IMR-90 (cell line): ENCODE results near the gene TRIM21. TPM values are rescaled to one million over a fixed set of nuclear protein-coding genes. Genes with fewer than 3 reads are reported as not detected.

Experiments
- polyA plus RNA-seq, 3 experiments: library from polyadenylated mRNA; depleted of rRNA; stranded (reverse); fragments of >200 nt; gene quantifications; 2 replicates each; pipeline ENCODE4 v1.2.3, GENCODE V29; 2012; ENCODE audit warnings: low replicate concordance in 1 of 3
- total RNA-seq: library from RNA; depleted of rRNA; stranded (reverse); fragments of >200 nt; gene quantifications from 2 replicates; pipeline ENCODE4 v1.2.3, GENCODE V29; 2012; rRNA removed

The TRIM21 gene
- total and polyA plus RNA-seq, 2 of the 4 experiments (the other 2 are of a cell fraction) = 13.9 to 19.2 TPM

Other genes starting within 250 kb of the TRIM21 start
- gene OR52B4, start 25.3 kb downstream of the TRIM21 start, total RNA-seq = not detected in 2 replicates
- gene OR52B4, start 25.3 kb downstream of the TRIM21 start, polyA plus RNA-seq (2012; rRNA removed) = not detected in 2 replicates
- not detected in 2 replicates for gene OR52K2, start 55.6 kb upstream of the TRIM21 start, total RNA-seq
- not detected in 2 replicates for gene OR52K2, start 55.6 kb upstream of the TRIM21 start, polyA plus RNA-seq (2012; rRNA removed)
- not detected in 2 replicates for gene OR52K1, start 88.9 kb upstream of the TRIM21 start, total RNA-seq
- not detected in 2 replicates for gene OR52K1, start 88.9 kb upstream of the TRIM21 start, polyA plus RNA-seq (2012; rRNA removed)
- not detected in 2 replicates for gene OR52M1, start 151.5 kb upstream of the TRIM21 start, total RNA-seq
- not detected in 2 replicates for gene OR52M1, start 151.5 kb upstream of the TRIM21 start, polyA plus RNA-seq (2012; rRNA removed)
- not detected in 2 replicates for gene OR52I2, start 188.0 kb upstream of the TRIM21 start, total RNA-seq
- not detected in 2 replicates for gene OR52I2, start 188.0 kb upstream of the TRIM21 start, polyA plus RNA-seq (2012; rRNA removed)
- not detected in 2 replicates for gene OR52I1, start 200.3 kb upstream of the TRIM21 start, total RNA-seq
- gene OR52I1, start 200.3 kb upstream of the TRIM21 start, polyA plus RNA-seq (2012; rRNA removed) = not detected in 2 replicates
- 8.1 and 8.4 TPM in 2 replicates for gene TRIM68, start 214.5 kb upstream of the TRIM21 start, total RNA-seq
- gene TRIM68, start 214.5 kb upstream of the TRIM21 start, polyA plus RNA-seq (2012; rRNA removed) = 6.5 and 8.1 TPM in 2 replicates
- gene OR51D1, start 243.8 kb upstream of the TRIM21 start, total RNA-seq = not detected in 2 replicates
- not detected in 2 replicates for gene OR51D1, start 243.8 kb upstream of the TRIM21 start, polyA plus RNA-seq (2012; rRNA removed)